ENCODE measurements around the gene OR6V1. TPM values are rescaled to one million over a fixed set of nuclear protein-coding genes. Genes with fewer than 3 reads are reported as not detected.

Gene OR6V1
- total RNA-seq, 4 donors from 2014 or later: not detected

GRCh38 chr7:143055754-143056153, 3.6 kb downstream of the OR6V1 start:
- no peaks in the 10 kb centered on the region for H3K36me3 ChIP-seq
- TF ChIP-seq CTCF (IDR thresholded peaks at IDR 0.05) (no peak), POLR2A (IDR thresholded peaks at IDR 0.05) (no peak)
- no peaks in the 10 kb centered on the region for H3K27me3 ChIP-seq
- no peaks in the 10 kb centered on the region for H3K9me3 ChIP-seq
- H3K4me1 ChIP-seq: no peaks in the 10 kb centered on the region
- no peak for DNase-seq
- no peak overlapping the region for H3K4me3 ChIP-seq
- intact Hi-C loops (cut with DNase I; ENCODE audit: low total_unique reads): no loop called here
- H3K27ac ChIP-seq: no peak overlapping the region

GRCh38 chr7:143063741-143064140, 11.6 kb downstream of the OR6V1 start:
- Histone ChIP-seq H3K4me1 (no peaks in the 10 kb centered on the region), H3K27ac (no peak overlapping the region), H3K9me3 (no peaks in the 10 kb centered on the region), H3K4me3 (no peak overlapping the region), H3K27me3 (no peaks in the 10 kb centered on the region), H3K36me3 (no peaks in the 10 kb centered on the region)
- intact Hi-C loops (cut with DNase I; ENCODE audit: low total_unique reads): no loop called here
- TF ChIP-seq CTCF (IDR thresholded peaks at IDR 0.05) (no peak), POLR2A (IDR thresholded peaks at IDR 0.05) (no peak)
- no peak for DNase-seq

- H3K4me1 ChIP-seq: no peaks in the 10 kb centered on the region
- H3K36me3 ChIP-seq: no peaks in the 10 kb centered on the region
- H3K27me3 ChIP-seq: no peaks in the 10 kb centered on the region
- intact Hi-C loops (cut with DNase I; ENCODE audit: low total_unique reads): no loop called here
- no peak overlapping the region for H3K27ac ChIP-seq
- no peak overlapping the region for H3K4me3 ChIP-seq
- no peak for DNase-seq
- TF ChIP-seq CTCF (IDR thresholded peaks at IDR 0.05) (no peak), POLR2A (IDR thresholded peaks at IDR 0.05) (no peak)
- no peaks in the 10 kb centered on the region for H3K9me3 ChIP-seq
These were observed 16.3 kb downstream of the OR6V1 start for GRCh38 chr7:143068446-143068845.

- TF ChIP-seq CTCF (IDR thresholded peaks at IDR 0.05): no peak
- no peak for DNase-seq
- Histone ChIP-seq H3K9me3 (no peaks in the 10 kb centered on the region), H3K4me1 (no peaks in the 10 kb centered on the region), H3K4me3 (no peak overlapping the region), H3K36me3 (no peaks in the 10 kb centered on the region), H3K27me3 (no peaks in the 10 kb centered on the region), H3K27ac (no peak overlapping the region)
- intact Hi-C loops (cut with DNase I; ENCODE audit: low total_unique reads): no loop called here
These were observed 17.9 kb downstream of the OR6V1 start for GRCh38 chr7:143069912-143070500.

GRCh38 chr7:143073556-143073955, 21.4 kb downstream of the OR6V1 start:
- no peaks in the 10 kb centered on the region for H3K27me3 ChIP-seq
- H3K9me3 ChIP-seq: no peaks in the 10 kb centered on the region
- no peak overlapping the region for H3K27ac ChIP-seq
- H3K4me3 ChIP-seq: no peak overlapping the region
- intact Hi-C loops (cut with DNase I; ENCODE audit: low total_unique reads): no loop called here
- TF ChIP-seq POLR2A (IDR thresholded peaks at IDR 0.05): no peak
- TF ChIP-seq CTCF (IDR thresholded peaks at IDR 0.05): no peak
- no peak for DNase-seq
- H3K36me3 ChIP-seq: no peaks in the 10 kb centered on the region
- H3K4me1 ChIP-seq: no peaks in the 10 kb centered on the region

Measured in uterus (tissue), 4 donors.